GM19324 (cell line): ENCODE results near the gene SLC36A3.
"Not testable (repeated sequence)": the region's sequence is repeated elsewhere in the genome, so short reads cannot be mapped to it uniquely, and the experiment has no call there.

Experiments used
- ATAC-seq: cut with Tn5 transposase; IDR thresholded peaks from one replicate; pipeline ENCODE4 v1.9.1; 2021; ENCODE audit warnings: mild to moderate bottlenecking, moderate library complexity; ENCODE audit not compliant: unreplicated experiment, low FRiP score

Gene SLC36A3

GRCh38 chr5:151240924-151241635, 62.5 kb downstream of the SLC36A3 start:
- ATAC-seq: no peak

- not testable (repeated sequence) for ATAC-seq
Measured at GRCh38 chr5:151240268-151240835, 63.2 kb downstream of the SLC36A3 start.

DNA sequence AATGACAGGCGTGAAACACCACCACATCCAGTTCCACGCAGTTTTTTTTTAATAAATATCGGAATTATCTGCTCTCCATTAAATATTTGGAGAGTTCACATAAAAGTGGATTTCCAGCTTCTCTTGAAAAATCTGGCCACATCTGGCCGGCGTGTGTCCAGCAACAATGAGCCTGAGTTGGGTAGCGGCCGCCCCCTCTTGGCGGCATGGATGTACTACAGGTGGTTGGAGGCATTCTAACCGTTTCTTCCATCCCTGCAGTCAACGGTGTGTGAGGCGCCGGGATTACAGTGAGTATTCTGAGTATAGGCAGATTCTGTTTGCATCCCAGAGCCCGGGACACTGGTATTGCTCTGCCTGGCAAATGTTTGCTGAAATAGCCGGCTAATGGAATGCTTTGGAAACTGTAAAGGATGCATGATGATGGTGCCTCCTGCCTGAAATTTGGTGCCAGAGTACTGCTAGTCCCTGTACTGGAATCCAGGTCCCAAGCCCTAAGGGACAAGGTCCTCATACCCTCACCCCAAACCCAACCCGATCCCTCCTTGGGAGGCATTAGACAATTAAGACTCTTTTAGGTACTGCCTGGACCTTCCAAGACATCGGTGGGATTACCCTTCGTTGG, 64.2 kb downstream of the SLC36A3 start:
- ATAC-seq: no peak

DNA sequence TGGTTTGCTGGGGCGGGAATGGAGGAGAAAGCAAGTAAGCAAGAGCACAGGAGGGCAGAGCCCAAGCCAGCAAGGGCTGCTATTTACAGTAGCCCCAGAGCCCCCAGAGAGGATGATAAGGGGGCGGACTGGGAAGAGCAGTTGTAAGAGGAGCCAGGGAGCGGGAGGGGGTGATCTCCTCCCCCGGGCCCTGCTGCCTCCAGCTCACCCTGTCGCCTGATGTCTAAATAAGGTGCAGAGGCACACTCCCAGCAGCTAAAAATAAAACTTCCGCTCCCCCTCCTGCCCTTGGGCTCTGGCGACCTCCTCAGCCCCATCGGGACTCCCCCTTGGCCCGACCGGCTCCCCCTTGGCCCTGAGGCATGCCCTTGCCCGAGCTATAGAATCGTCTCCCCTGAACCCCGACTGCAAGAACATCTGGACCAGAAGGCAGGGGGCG, 65.2 kb downstream of the SLC36A3 start:
- ATAC-seq: no peak

DNA sequence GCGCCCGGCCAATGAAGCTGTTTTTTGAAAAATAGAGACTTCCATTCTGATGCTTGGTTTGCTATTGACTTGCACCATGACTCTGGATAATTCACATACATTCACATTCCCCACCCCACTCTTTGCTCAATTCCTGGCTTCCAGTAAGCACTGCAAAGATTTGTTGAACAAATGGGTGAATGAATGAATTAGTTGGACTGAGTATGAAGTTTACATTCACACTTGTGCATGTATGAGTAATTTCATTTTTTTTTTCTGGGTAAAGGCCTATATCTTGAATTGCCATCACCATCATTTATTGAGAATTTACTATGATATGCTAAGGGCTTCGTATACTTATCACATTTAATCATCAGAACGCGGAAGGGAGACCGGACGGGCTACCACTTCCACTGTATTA, 65.9 kb downstream of the SLC36A3 start:
- ATAC-seq: no peak

- ATAC-seq: no peak
Measured at GRCh38 chr5:151236888-151237287, 66.7 kb downstream of the SLC36A3 start.

- not testable (repeated sequence) for ATAC-seq
Measured at GRCh38 chr5:151235239-151235571, 68.4 kb downstream of the SLC36A3 start.

DNA sequence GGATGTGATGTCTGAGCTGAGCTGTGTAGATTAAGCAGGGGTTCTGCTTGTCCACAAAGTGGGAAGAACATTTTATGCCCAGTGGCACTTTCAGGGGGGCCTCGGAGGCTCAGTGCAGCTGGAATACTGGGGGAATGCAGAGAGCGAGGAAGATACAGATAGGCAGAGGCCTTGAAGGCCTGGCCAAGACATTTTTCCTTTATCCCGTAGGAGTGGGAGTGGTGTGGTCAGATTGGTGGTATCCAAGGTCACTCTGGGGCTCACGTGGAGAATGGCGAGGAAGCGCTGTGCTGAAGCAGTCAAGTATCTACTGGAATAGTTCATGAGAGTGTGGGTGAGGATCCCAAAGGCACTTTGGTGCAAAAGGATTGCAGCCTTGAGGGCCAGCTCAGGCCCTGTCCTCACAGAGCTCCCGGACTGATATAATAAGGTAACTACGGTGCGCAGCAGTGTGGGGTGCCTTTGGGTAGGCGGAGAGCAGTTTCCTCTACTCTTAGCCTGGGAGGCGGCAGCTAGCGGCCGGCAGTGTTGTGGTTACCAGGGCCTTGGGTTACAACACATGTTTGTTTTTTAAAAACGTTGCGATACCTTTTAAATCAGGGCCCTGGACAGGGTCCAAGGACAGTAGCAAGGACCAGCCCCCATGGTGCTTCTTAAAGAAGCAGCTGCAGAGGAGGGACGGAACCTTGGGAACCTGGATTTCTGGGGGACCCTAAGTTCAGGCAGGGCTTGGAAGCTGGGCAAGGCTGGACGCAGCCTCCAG, 68.9 kb downstream of the SLC36A3 start:
- ATAC-seq: peak; percentile 65

- peak; percentile 73 for ATAC-seq
Measured at GRCh38 chr5:151233616-151234085, 69.9 kb downstream of the SLC36A3 start.

DNA sequence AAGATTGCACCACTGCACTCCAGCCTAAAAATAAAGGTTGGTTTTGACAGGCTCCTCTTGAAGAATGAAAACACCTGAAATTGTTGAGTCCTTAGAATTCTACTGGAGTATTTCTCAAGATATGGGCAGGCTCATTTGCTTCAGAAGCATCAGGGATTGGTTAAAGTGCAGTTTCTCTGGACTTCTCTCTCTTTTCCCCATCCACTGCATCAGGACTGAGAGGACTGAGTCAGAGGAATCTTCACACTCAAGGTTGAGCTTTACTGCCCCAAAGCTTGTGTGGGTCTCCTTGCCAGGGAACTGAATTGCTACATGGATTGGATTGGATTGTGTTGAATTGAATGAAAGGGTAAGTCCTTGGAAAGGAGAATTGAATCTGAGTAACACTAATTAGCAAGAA, 72.2 kb downstream of the SLC36A3 start:
- ATAC-seq: no peak

DNA sequence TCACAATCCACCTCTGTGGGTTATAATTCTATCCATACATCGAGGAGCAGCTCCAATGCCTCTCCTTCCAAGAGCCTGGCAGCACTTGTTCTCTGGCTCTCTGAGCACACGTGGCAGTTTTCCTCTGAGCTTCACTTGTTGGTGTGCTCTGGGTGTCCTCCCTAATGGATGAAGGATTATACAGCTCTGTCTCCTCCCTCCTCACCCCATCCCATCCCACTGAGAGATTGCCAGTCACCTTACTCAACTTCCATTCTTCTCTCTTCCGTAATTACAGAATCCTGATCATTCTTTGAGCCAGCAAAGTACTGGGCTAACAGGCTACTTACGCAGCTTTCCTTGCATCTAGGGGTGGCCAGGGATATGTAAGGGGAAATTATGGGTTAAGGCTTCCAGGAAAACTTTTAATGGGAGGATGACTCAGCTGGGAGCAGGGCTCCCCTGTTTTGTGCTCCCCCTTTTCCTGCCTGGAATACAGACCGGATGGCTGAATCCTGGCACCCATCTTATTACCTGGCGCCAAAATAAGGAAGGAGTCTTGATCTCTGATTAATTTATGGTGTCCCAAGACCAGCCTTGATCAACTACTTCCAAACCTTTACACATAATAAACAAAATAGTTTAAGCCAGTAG, 73.4 kb downstream of the SLC36A3 start:
- no peak for ATAC-seq

GRCh38 chr5:151228986-151229385, 74.6 kb downstream of the SLC36A3 start:
- ATAC-seq: no peak

DNA sequence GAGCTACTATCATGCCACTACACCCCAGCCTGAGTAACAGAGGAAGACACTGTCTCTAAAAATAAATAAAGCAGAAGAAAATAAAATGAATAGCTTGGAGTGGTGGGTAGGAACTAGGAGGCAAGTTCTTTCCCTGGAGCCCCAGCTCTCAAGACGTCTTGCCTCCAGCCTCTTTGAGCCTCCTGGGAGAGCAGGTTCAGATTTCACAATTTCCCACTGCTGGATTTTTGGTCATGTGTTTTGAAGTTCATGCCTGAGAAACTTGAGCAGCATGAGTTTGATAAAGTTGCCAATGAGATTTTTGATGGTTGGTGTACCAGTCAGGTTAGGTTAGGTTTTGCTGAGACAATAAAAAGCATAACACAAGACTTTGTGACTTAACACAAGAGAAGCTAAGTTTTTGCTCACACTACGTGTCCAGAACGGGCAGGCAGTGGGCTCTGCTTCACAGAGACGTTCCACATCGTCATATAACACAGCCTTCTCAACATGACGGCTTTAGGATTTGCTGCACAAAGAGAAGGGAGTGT, 75.6 kb downstream of the SLC36A3 start:
- ATAC-seq: no peak
